Lower lobe of right lung (tissue), 2 donors: Measurements from ENCODE around the gene FERMT3. TPM values are rescaled to one million over a fixed set of nuclear protein-coding genes. Genes with fewer than 3 reads are reported as not detected.
"Not testable (repeated sequence)": the region's sequence is repeated elsewhere in the genome, so short reads cannot be mapped to it uniquely, and the experiment has no call there.

Experiments used
- ATAC-seq, 2 donors: fragments of 200-7000 bp; cut with Tn5 transposase; one replicate each; pipeline ENCODE4 v1.9.1; 2020 to 2022; ENCODE audit warnings: mild to moderate bottlenecking in 2 of 2, moderate library complexity in 2 of 2
- DNase-seq: peaks from one replicate; pipeline ENCODE4 v3.0.0-alpha.2; 2020
- H3K27ac ChIP-seq: fragments of 200-600 bp; one replicate; pipeline ENCODE4 v1.8.0; 2022
- H3K27me3 ChIP-seq: fragments of 200-600 bp; one replicate; pipeline ENCODE4 v1.8.0; 2022; ENCODE audit warnings: low read depth
- H3K36me3 ChIP-seq: fragments of 200-600 bp; one replicate; pipeline ENCODE4 v1.8.0; 2022; ENCODE audit warnings: mild to moderate bottlenecking
- H3K4me1 ChIP-seq: fragments of 200-600 bp; one replicate; pipeline ENCODE4 v1.8.0; 2022
- H3K4me3 ChIP-seq: fragments of 200-600 bp; one replicate; pipeline ENCODE4 v1.8.0; 2022; ENCODE audit warnings: mild to moderate bottlenecking
- H3K9me3 ChIP-seq: fragments of 200-600 bp; one replicate; pipeline ENCODE4 v1.8.0; 2022
- CTCF ChIP-seq: fragments of 200-600 bp; IDR thresholded peaks from one replicate; pipeline ENCODE4 v1.8.0; 2022; ENCODE audit warnings: antibody characterized with exemption, mild to moderate bottlenecking
- intact Hi-C: fragments of 100-400 bp; cut with DNase I; formaldehyde crosslinking; loops from one replicate; pipeline ENCODE4 v1.11.0; 2022
- long read RNA-seq: library from polyadenylated mRNA; unstranded; transcript quantifications from one replicate; pipeline ENCODE4 v2.0.0, GENCODE V29; 2021
- total RNA-seq: library from RNA; stranded (reverse); fragmentation: NEBNext Ultra II Directional; extraction: Animal tissue kit (Norgen Biotek cat#: 25700); gene quantifications from one replicate; pipeline ENCODE4 v1.2.1, GENCODE V29; 2021
- donor health status: DM: no; HTN: yes; CAD: no; lungs with severe emphysema.

FERMT3 gene
- 92.0 TPM for total RNA-seq
- long read RNA-seq, transcript FERMT3-202 (15 exons, 2,481 nt): major isoform, 38 of 127 reads
- long read RNA-seq, partial matches to known transcripts: 59 of 127 reads
- long read RNA-seq, other reads (novel, unspliced or antisense): 28 of 127 reads

GRCh38 chr11:64206457-64207255, at the start of gene FERMT3:
Gene FERMT3, plus strand, starts transcription at chr11:64206721. Its CDS starts 644 bp downstream, at chr11:64207365.
- intact Hi-C loops: no loop called here
- Histone ChIP-seq H3K9me3 (no peaks in the 10 kb centered on the region), H3K36me3 (peaks cover 54% of the 10 kb centered on the region), H3K27ac (peak within 1 kb of the TSS; percentile 85), H3K4me1 (peaks cover 50% of the 10 kb centered on the region), H3K4me3 (peak within 1 kb of the TSS; percentile 64), H3K27me3 (no peaks in the 10 kb centered on the region)
- peak; percentile 66 to 77 for ATAC-seq
- DNase-seq: peak; percentile 89
- no peak for TF ChIP-seq CTCF

GRCh38 chr11:64157631-64158394, 48.7 kb upstream of the FERMT3 start:
- H3K9me3 ChIP-seq: no peaks in the 10 kb centered on the region
- no peaks in the 10 kb centered on the region for H3K36me3 ChIP-seq
- ATAC-seq: no peak
- intact Hi-C loops: no loop called here
- no peak overlapping the region for H3K4me3 ChIP-seq
- no peak for DNase-seq
- H3K4me1 ChIP-seq: peaks cover 5% of the 10 kb centered on the region
- no peak overlapping the region for H3K27ac ChIP-seq
- H3K27me3 ChIP-seq: no peaks in the 10 kb centered on the region
- TF ChIP-seq CTCF: no peak

- Histone ChIP-seq H3K36me3 (no peaks in the 10 kb centered on the region), H3K9me3 (no peaks in the 10 kb centered on the region), H3K4me3 (no peak overlapping the region), H3K27me3 (no peaks in the 10 kb centered on the region), H3K4me1 (peaks cover 15% of the 10 kb centered on the region), H3K27ac (no peak overlapping the region)
- TF ChIP-seq CTCF: no peak
- intact Hi-C loops: no loop called here
- DNase-seq: no peak
- no peak for ATAC-seq
These were observed 45.5 kb upstream of the FERMT3 start for GRCh38 chr11:64161037-64161436.

GRCh38 chr11:64162769-64163168, 43.8 kb upstream of the FERMT3 start:
- DNase-seq, H3K4me3 ChIP-seq, H3K27me3 ChIP-seq, H3K36me3 ChIP-seq, ATAC-seq, H3K27ac ChIP-seq, H3K9me3 ChIP-seq, intact Hi-C loops: not testable (repeated sequence)
- H3K4me1 ChIP-seq: peaks cover 23% of the 10 kb centered on the region

- intact Hi-C loops: no loop called here
- DNase-seq: no peak
- Histone ChIP-seq H3K9me3 (no peaks in the 10 kb centered on the region), H3K4me1 (peaks cover 23% of the 10 kb centered on the region), H3K36me3 (no peaks in the 10 kb centered on the region), H3K27me3 (no peaks in the 10 kb centered on the region), H3K27ac (no peak overlapping the region), H3K4me3 (no peak overlapping the region)
- no peak for TF ChIP-seq CTCF
- no peak for ATAC-seq
These were observed 42.6 kb upstream of the FERMT3 start for GRCh38 chr11:64163951-64164350.
